K562 (cell line): ENCODE measurements around the gene UQCC5. TPM values are rescaled to one million over a fixed set of nuclear protein-coding genes. Genes with fewer than 3 reads are reported as not detected.

Experiments used
- ATAC-seq: fragments of 200-7000 bp; cut with Tn5 transposase; 3 replicates; pipeline ENCODE4 v1.9.1; 2020; ENCODE audit warnings: moderate library complexity
- BruUV-seq: library from RNA; stranded (reverse); fragments of 400-500 nt; replicated peaks from 2 replicates; lab custom pipeline; 2021; lab: Mats Ljungman, UMichigan
- CTCF ChIA-PET: fragments of 300-600 bp; formaldehyde crosslinking; extraction: SDS; loops from one replicate; lab custom pipeline; 2021; ENCODE audit warnings: low intra/inter-chr PET ratio; lab: Yijun Ruan, JAX
- POLR2A ChIA-PET: fragments of 300-600, 350-650 bp; sonication (Branson Sonifier 250); formaldehyde crosslinking; extraction: SDS; loops from one replicate; lab custom pipeline; 2021; ENCODE audit warnings: antibody characterized with exemption, inconsistent platforms; lab: Yijun Ruan, JAX
- DNase-seq, 4 experiments: peaks; one replicate each; pipeline versions ENCODE4 v3.0.0 to v3.0.0-alpha.2; 2011 to 2018; ENCODE audit warnings: low spot score in 3 of 4, mixed read lengths in 3 of 4; ENCODE audit errors: extremely low read depth in 1 of 4
- FAIRE-seq: peaks from 2 replicates; lab custom pipeline; 2011; peaks lifted over from hg19 to GRCh38; lab: Jason Lieb, UNC
- H2AFZ ChIP-seq: 2 replicates; pipeline ENCODE4 v1.6.0; 2011; ENCODE audit warnings: low read depth, low read length, control low read depth, inconsistent platforms
- H3K27ac ChIP-seq: fragments of 200-600 bp; 3 replicates; pipeline ENCODE4 v1.8.0; 2011; ENCODE audit warnings: low read depth, mild to moderate bottlenecking, control low read depth, inconsistent platforms, low read length, moderate library complexity, mixed read lengths; ENCODE audit errors: extremely low read depth
- H3K27me3 ChIP-seq, 2 experiments: fragments of 300-600 bp in 1 of 2; 2 replicates in 1 of 2; 3 replicates in 1 of 2; pipeline versions ENCODE4 v1.6.0 to v1.8.0; 2011; ENCODE audit warnings: inconsistent platforms in 2 of 2, low read length in 2 of 2, mild to moderate bottlenecking in 1 of 2, mixed read lengths in 1 of 2, moderate library complexity in 1 of 2; ENCODE audit not compliant: control insufficient read depth in 2 of 2, insufficient read depth in 2 of 2
- H3K36me3 ChIP-seq: fragments of 300-600 bp; 3 replicates; pipeline ENCODE4 v1.8.0; 2011; ENCODE audit warnings: mild to moderate bottlenecking, low read length, inconsistent platforms; ENCODE audit not compliant: control insufficient read depth, insufficient read depth
- H3K4me1 ChIP-seq, 2 experiments: fragments of 200-600 bp in 1 of 2; replicated peaks in 1 of 2; 2 replicates in 1 of 2; 3 replicates in 1 of 2; pipeline versions ENCODE4 v1.5.1 to v1.8.0; 2011; ENCODE audit warnings: inconsistent platforms in 2 of 2, low read length in 2 of 2, mild to moderate bottlenecking in 1 of 2, mixed read lengths in 1 of 2, moderate library complexity in 1 of 2; ENCODE audit not compliant: control insufficient read depth in 2 of 2, insufficient read depth in 2 of 2
- H3K4me2 ChIP-seq: 2 replicates; pipeline ENCODE4 v1.6.1; 2011; ENCODE audit warnings: low read length, control low read depth, inconsistent platforms, mixed read lengths; ENCODE audit not compliant: insufficient read depth
- H3K4me3 ChIP-seq: fragments of 200-600 bp; sonication (generic), shearing (Covaris generic); 2 replicates; pipeline ENCODE4 v1.5.1; 2016; ENCODE audit warnings: control low read depth, inconsistent platforms
- H3K79me2 ChIP-seq: fragments of 200-600 bp; 3 replicates; pipeline ENCODE4 v1.8.0; 2011; ENCODE audit warnings: low read length, inconsistent platforms; ENCODE audit not compliant: control insufficient read depth, insufficient read depth
- H3K9ac ChIP-seq, 2 experiments: 2 replicates each; pipeline versions ENCODE4 v1.6.0 to v1.6.1; 2011; ENCODE audit warnings: low read depth in 2 of 2, low read length in 2 of 2, control low read depth in 1 of 2, inconsistent platforms in 1 of 2, mild to moderate bottlenecking in 1 of 2, mixed read lengths in 1 of 2; ENCODE audit not compliant: insufficient read depth in 1 of 2
- H3K9me1 ChIP-seq: one replicate; pipeline ENCODE4 v1.6.0; 2011; ENCODE audit warnings: inconsistent platforms, mild to moderate bottlenecking, low read length, moderate library complexity; ENCODE audit not compliant: control insufficient read depth, insufficient read depth
- H3K9me3 ChIP-seq: replicated peaks from 2 replicates; pipeline ENCODE4 v1.5.1; 2011; ENCODE audit warnings: low read depth, low read length, inconsistent platforms; ENCODE audit not compliant: control insufficient read depth, insufficient read depth
- H4K20me1 ChIP-seq: replicated peaks from 2 replicates; pipeline ENCODE4 v1.6.1; 2011; ENCODE audit warnings: low read length, inconsistent platforms, mixed read lengths; ENCODE audit not compliant: control insufficient read depth, insufficient read depth
- CBX3 ChIP-seq, 2 experiments: IDR thresholded peaks; 1 replicate in 1 of 2; 2 replicates in 1 of 2; pipeline ENCODE4 v1.6.1; 2012; ENCODE audit warnings: inconsistent platforms in 2 of 2, low read length in 2 of 2, borderline replicate concordance in 1 of 2, control low read depth in 1 of 2
- HDAC6 ChIP-seq: IDR thresholded peaks from 2 replicates; pipeline ENCODE4 v1.6.1; 2012; ENCODE audit warnings: low read depth, mild to moderate bottlenecking, control low read depth, inconsistent platforms, low read length, moderate library complexity
- HDGF ChIP-seq: fragments of 450-650 bp; IDR thresholded peaks from 2 replicates; pipeline ENCODE4 v1.6.1; 2016
- HNRNPUL1 ChIP-seq: fragments of 200-400 bp; formaldehyde crosslinking; IDR thresholded peaks from 2 replicates; pipeline ENCODE4 v1.6.1; 2017; ENCODE audit warnings: low read length
- KLF1 ChIP-seq: fragments of 450-650 bp; IDR thresholded peaks from 2 replicates; pipeline ENCODE4 v1.6.1; 2016; ENCODE audit warnings: missing genetic modification characterization, missing compliant biosample characterization
- NCOA2 ChIP-seq, 2 experiments: fragments of 450-650 bp; IDR thresholded peaks; 2 replicates each; pipeline ENCODE4 v1.6.1; 2018; ENCODE audit warnings: mild to moderate bottlenecking in 2 of 2, moderate library complexity in 1 of 2; ENCODE audit not compliant: partially characterized antibody in 2 of 2
- SRSF1 ChIP-seq: fragments of 200-400 bp; formaldehyde crosslinking; IDR thresholded peaks from 2 replicates; pipeline ENCODE4 v1.6.1; 2017; ENCODE audit warnings: mild to moderate bottlenecking, low read depth, low read length, moderate library complexity
- SRSF9 ChIP-seq: fragments of 200-400 bp; formaldehyde crosslinking; IDR thresholded peaks from 2 replicates; pipeline ENCODE4 v1.6.1; 2017; ENCODE audit warnings: low read depth, low read length, borderline replicate concordance
- ZNF274 ChIP-seq: IDR thresholded peaks from 2 replicates; pipeline ENCODE4 v1.6.1; 2011; ENCODE audit warnings: low read depth, mild to moderate bottlenecking, low read length, moderate library complexity, borderline replicate concordance
- WGBS: fragments of 100-300 bp; shearing (Covaris generic); methylation state at CpG from one replicate; pipeline ENCODE4 v1.1.6; 2016; ENCODE audit warnings: low coverage, mixed read lengths; ENCODE audit not compliant: insufficient coverage; ENCODE audit errors: missing lambda C conversion rate; 5-methylcytosine and 5-hydroxymethylcytosine counted together
- in situ Hi-C: fragments of 300-500 bp; cut with MboI; formaldehyde crosslinking; loops from 4 replicates; pipeline ENCODE4 v1.15.0; 2018; ENCODE audit warnings: inconsistent platforms, mixed read lengths
- intact Hi-C: fragments of 100-400 bp; cut with micrococcal nuclease; formaldehyde crosslinking; loops from 2 replicates; pipeline ENCODE4 v1.14.2; 2022
- polyA plus RNA-seq, 8 experiments: library from polyadenylated mRNA; depleted of rRNA in 4 of 8; stranded (reverse) in 5 of 8; unstranded in 3 of 8; fragments of >200 nt; fragmentation: Nextera tagmentation in 2 of 8; fragmentation: Illumina TruSeq in 1 of 8; extraction: Ambion mirVana in 2 of 8; extraction: Trizol in 1 of 8; gene quantifications; 2 replicates each; pipeline versions ENCODE4 v1.2.1 to v1.2.3, GENCODE V29; 2011 to 2014; ENCODE audit warnings: inconsistent platforms in 1 of 8, missing spikeins in 1 of 8
- total RNA-seq, 7 experiments: library from RNA; depleted of rRNA in 6 of 7; stranded (reverse); fragments of >200 nt in 6 of 7; fragmentation: Illumina TruSeq in 2 of 7; extraction: Trizol in 2 of 7; gene quantifications; 2 replicates each; pipeline versions ENCODE4 v1.2.1 to v1.2.3, GENCODE V29; 2011 to 2021; ENCODE audit warnings: low replicate concordance in 1 of 7
- TF ChIP-seq, protein P1 (sequence below): fragments of 250-450 bp; sonication (Bioruptor Pico); IDR thresholded peaks from 2 replicates; pipeline ENCODE4 v1.5.0; 2021

UQCC5 gene
- total and polyA plus RNA-seq, 9 of the 15 experiments (the other 6 are each of a cell fraction or from before 2014, with no cell fraction given) = 10.2 to 55.4 (median 33.8) TPM

DNA sequence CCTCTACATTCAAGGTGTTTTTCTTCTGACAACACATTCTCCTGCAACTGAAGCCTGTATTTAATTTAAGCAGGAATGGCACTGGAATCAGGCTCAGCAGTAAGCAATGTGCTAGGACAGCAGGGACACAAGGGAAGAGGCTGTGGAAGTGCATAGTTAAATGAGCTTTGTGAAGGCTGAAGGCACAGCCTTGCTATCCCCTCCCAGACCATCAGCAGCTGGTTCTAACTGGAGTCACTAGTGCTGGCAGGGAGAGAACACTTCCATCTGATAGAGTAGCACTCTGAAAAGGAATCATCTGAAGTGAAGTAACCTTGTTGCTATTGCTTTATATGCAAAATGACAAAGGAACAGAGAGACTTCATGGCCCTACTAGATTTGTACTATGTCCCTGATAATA lies 14.7 kb downstream of the UQCC5 start (continued):
- TF ChIP-seq HNRNPUL1 = no peak
- TF ChIP-seq KLF1 (tag) = no peak
- TF ChIP-seq SRSF1 = no peak
- no peak for TF ChIP-seq HDAC6
- TF ChIP-seq HDGF = no peak
- TF ChIP-seq, protein P1, sequence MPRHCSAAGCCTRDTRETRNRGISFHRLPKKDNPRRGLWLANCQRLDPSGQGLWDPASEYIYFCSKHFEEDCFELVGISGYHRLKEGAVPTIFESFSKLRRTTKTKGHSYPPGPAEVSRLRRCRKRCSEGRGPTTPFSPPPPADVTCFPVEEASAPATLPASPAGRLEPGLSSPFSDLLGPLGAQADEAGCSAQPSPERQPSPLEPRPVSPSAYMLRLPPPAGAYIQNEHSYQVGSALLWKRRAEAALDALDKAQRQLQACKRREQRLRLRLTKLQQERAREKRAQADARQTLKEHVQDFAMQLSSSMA (CRISPR knock-in tag) = no peak

DNA sequence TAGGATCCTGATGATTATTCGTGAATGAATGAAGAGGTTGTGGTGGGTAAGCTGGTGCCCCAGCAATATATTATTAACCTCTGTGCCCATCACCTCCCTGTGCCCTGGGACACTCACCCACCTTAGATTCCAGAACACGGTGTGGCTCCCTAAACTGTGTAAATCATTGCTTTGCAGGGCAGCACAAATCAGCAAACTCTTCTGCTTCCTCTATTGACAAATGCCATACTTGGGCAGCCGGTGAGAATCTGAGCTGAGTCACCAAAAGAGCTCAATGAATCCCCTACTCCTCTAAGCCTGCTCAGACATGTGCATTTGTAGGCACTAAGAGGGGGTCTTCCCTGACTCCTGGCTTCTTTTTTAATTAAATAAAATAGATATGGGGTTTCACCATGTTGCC lies 15.7 kb downstream of the UQCC5 start:
- Histone ChIP-seq H3K36me3 (peaks cover 54% of the 10 kb centered on the region; the same call in 2 of the 3 replicates), H3K27me3 (no peaks in the 10 kb centered on the region), H3K27ac (no peak overlapping the region), H3K9me1 (no peaks in the 10 kb centered on the region), H3K9me3 (no peaks in the 10 kb centered on the region), H3K4me3 (no peak overlapping the region), H3K9ac (no peak overlapping the region)
- ChIA-PET CTCF (no interaction called here), POLR2A (interaction anchor here (0.6 to 2.0 kb wide), 3 partner anchors 10 to 1016 kb away, joined by 3 to 10 read pairs (median 4); no protein-coding TSS in a partner anchor)
- no TSS peak for BruUV-seq
- FAIRE-seq (no peak), DNase-seq (no peak)
- WGBS = 54% methylated on average over 3 of the region's 3 CpGs
- no peak for TF ChIP-seq SRSF9
- TF ChIP-seq ZNF274 = no peak
- TF ChIP-seq NCOA2 (IDR thresholded peaks at IDR 0.05; ENCODE audit: partially characterized antibody in 2 of 2) = no peak
- no peak for TF ChIP-seq CBX3 (IDR thresholded peaks at IDR 0.05; ENCODE audit: borderline replicate concordance in 1 of 2, low read length in 2 of 2)
- TF ChIP-seq, all 486 proteins: peak for 0
- intact Hi-C loops = no loop called here
- Histone ChIP-seq H2AFZ (no peak overlapping the region), H3K4me1 (peaks cover 0 to 4% of the 10 kb centered on the region in 2 experiments; a peak in 2 of 5 replicates), H4K20me1 (0 out of 2 replicates have a peak, but pooled peaks cover 4% of the 10 kb centered on the region), H3K4me2 (no peak overlapping the region), H3K79me2 (no peaks in the 10 kb centered on the region)
- in situ Hi-C loops = no loop called here
- ATAC-seq = no peak
